ENCODE measurements around the gene DGKG. TPM values are rescaled to one million over a fixed set of nuclear protein-coding genes. Genes with fewer than 3 reads are reported as not detected.
A peak's percentile ranks its signal among the peaks of the same experiment; 100 is the strongest.

Gene DGKG
- polyA plus RNA-seq, 3 donors, result 4.2 to 9.2 (median 4.3) TPM

DNA sequence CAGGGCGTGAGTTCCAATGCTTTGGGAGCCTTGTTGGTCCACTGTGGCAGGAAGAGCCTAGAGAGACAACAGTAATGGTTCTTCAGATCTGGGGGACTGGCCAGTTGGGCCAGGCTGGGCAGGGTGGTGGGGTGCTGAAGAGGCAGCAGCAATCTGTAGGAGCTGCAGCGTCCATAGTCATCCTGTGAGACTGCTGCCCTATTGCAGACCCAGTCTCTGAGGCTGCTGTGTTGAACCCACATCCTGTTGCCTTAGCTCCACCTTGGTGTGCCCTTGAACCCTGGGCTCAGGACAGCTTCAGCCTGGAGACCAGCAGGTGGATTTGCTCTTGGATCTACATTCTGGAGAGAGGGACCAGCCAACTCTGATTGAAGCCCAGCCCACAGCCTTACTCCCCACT lies 229.5 kb downstream of the DGKG start:
- Histone ChIP-seq H3K36me3 (replicated peaks in 1 of 2; ENCODE audit: control insufficient read depth in 1 of 2, insufficient read depth in 2 of 2, low read length in 2 of 2) (no peaks in the 10 kb centered on the region), H3K4me1 (ENCODE audit: control insufficient read depth in 1 of 2, insufficient read depth in 2 of 2, low read length in 2 of 2) (no peaks in the 10 kb centered on the region), H3K9ac (ENCODE audit: insufficient read depth, low read length, poor library complexity, severe bottlenecking) (no peak overlapping the region), H3K4me2 (replicated peaks; ENCODE audit: extremely low read depth, low read length, poor library complexity, severe bottlenecking) (no peak overlapping the region), H2AFZ (ENCODE audit: insufficient read depth, low read depth, low read length, poor library complexity, severe bottlenecking) (no peak overlapping the region), H3K9me3 (replicated peaks in 1 of 2; ENCODE audit: control insufficient read depth in 1 of 2, insufficient read depth in 1 of 2, low read length in 2 of 2) (no peaks in the 10 kb centered on the region), H3K27me3 (ENCODE audit: control insufficient read depth in 2 of 2, insufficient read depth in 2 of 2, low read length in 2 of 2) (no peaks in the 10 kb centered on the region), H3K27ac (ENCODE audit: low read depth in 1 of 2, low read length in 2 of 2) (no peak overlapping the region), H3K79me2 (ENCODE audit: insufficient read depth, low read length) (no peaks in the 10 kb centered on the region), H3K4me3 (replicated peaks in 1 of 3; ENCODE audit: low read depth in 2 of 3, low read length in 3 of 3) (no peak overlapping the region), H4K20me1 (ENCODE audit: insufficient read depth, low read length) (no peaks in the 10 kb centered on the region)
- peaks cover 0 to 2% (median 0%) of the 10 kb centered on the region in 3 donors for H3K27me3 Mint-ChIP-seq (ENCODE audit: low read depth in 3 of 3)
- peaks cover 2 to 7% of the 10 kb centered on the region in 2 donors for H3K36me3 Mint-ChIP-seq
- H3K4me1 Mint-ChIP-seq, result no peaks in the 10 kb centered on the region
- TF ChIP-seq, protein P1, sequence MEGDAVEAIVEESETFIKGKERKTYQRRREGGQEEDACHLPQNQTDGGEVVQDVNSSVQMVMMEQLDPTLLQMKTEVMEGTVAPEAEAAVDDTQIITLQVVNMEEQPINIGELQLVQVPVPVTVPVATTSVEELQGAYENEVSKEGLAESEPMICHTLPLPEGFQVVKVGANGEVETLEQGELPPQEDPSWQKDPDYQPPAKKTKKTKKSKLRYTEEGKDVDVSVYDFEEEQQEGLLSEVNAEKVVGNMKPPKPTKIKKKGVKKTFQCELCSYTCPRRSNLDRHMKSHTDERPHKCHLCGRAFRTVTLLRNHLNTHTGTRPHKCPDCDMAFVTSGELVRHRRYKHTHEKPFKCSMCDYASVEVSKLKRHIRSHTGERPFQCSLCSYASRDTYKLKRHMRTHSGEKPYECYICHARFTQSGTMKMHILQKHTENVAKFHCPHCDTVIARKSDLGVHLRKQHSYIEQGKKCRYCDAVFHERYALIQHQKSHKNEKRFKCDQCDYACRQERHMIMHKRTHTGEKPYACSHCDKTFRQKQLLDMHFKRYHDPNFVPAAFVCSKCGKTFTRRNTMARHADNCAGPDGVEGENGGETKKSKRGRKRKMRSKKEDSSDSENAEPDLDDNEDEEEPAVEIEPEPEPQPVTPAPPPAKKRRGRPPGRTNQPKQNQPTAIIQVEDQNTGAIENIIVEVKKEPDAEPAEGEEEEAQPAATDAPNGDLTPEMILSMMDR (IDR thresholded peaks at IDR 0.05), result no peak
- DNase-seq, result no peak
- H3K9me3 Mint-ChIP-seq, result no peaks in the 10 kb centered on the region
- H3K27ac Mint-ChIP-seq, result peak overlapping the region in 1 of 7 donors; percentile 34
- intact Hi-C loops (cut with micrococcal nuclease), result no loop called here
- no peak overlapping the region for H3K4me3 Mint-ChIP-seq
- WGBS (ENCODE audit: insufficient coverage), result 83% methylated on average over 2 of the region's 2 CpGs

DNA sequence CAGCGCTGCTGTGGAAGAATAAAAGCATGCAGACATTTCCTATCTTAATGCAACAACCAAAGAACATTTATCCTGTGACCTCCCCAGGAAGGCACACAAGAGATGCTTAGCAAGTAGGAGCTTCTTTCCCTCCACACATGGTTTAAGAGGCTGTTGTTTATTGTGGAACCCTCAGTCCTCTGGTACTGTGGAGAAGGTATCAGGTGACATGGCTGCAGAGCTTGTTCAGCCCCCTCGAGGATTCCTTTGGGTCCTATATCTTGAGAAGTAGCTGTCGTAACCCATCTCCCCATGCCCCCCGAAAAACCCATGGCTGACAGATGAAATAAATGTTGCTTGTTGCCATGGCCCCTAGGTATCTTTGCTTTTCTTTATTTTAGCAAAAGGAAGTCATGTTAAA lies 232.8 kb downstream of the DGKG start:
- H3K79me2 ChIP-seq (ENCODE audit: insufficient read depth, low read length), result no peaks in the 10 kb centered on the region
- Mint-ChIP-seq H3K27me3 (ENCODE audit: low read depth in 3 of 3) (peaks cover 0 to 2% (median 0%) of the 10 kb centered on the region in 3 donors), H3K4me3 (no peak overlapping the region), H3K9me3 (peaks cover 0 to 1% (median 0%) of the 10 kb centered on the region in 7 donors), H3K4me1 (no peaks in the 10 kb centered on the region), H3K27ac (no peak overlapping the region), H3K36me3 (peaks cover 2 to 9% of the 10 kb centered on the region in 2 donors)
- no peaks in the 10 kb centered on the region for H3K9me3 ChIP-seq (replicated peaks in 1 of 2; ENCODE audit: control insufficient read depth in 1 of 2, insufficient read depth in 1 of 2, low read length in 2 of 2)
- no peaks in the 10 kb centered on the region for H3K27me3 ChIP-seq (ENCODE audit: control insufficient read depth in 2 of 2, insufficient read depth in 2 of 2, low read length in 2 of 2)
- intact Hi-C loops (cut with micrococcal nuclease), result no loop called here
- no peaks in the 10 kb centered on the region for H4K20me1 ChIP-seq (ENCODE audit: insufficient read depth, low read length)
- H3K9ac ChIP-seq (ENCODE audit: insufficient read depth, low read length, poor library complexity, severe bottlenecking), result no peak overlapping the region
- TF ChIP-seq, protein P1 (IDR thresholded peaks at IDR 0.05), result no peak
- H3K4me2 ChIP-seq (replicated peaks; ENCODE audit: extremely low read depth, low read length, poor library complexity, severe bottlenecking), result no peak overlapping the region
- no peaks in the 10 kb centered on the region for H3K36me3 ChIP-seq (replicated peaks in 1 of 2; ENCODE audit: control insufficient read depth in 1 of 2, insufficient read depth in 2 of 2, low read length in 2 of 2)
- no peaks in the 10 kb centered on the region for H3K4me1 ChIP-seq (ENCODE audit: control insufficient read depth in 1 of 2, insufficient read depth in 2 of 2, low read length in 2 of 2)
- WGBS (ENCODE audit: insufficient coverage), result 90% methylated on average over 2 of the region's 4 CpGs
- DNase-seq, result no peak
- no peak overlapping the region for H3K4me3 ChIP-seq (replicated peaks in 1 of 3; ENCODE audit: low read depth in 2 of 3, low read length in 3 of 3)
- no peak overlapping the region for H2AFZ ChIP-seq (ENCODE audit: insufficient read depth, low read depth, low read length, poor library complexity, severe bottlenecking)
- no peak overlapping the region for H3K27ac ChIP-seq (ENCODE audit: low read depth in 1 of 2, low read length in 2 of 2)
